ENCODE data around the gene SLC6A18.
"Not testable (repeated sequence)": the region's sequence is repeated elsewhere in the genome, so short reads cannot be mapped to it uniquely, and the experiment has no call there.

Gene SLC6A18

DNA sequence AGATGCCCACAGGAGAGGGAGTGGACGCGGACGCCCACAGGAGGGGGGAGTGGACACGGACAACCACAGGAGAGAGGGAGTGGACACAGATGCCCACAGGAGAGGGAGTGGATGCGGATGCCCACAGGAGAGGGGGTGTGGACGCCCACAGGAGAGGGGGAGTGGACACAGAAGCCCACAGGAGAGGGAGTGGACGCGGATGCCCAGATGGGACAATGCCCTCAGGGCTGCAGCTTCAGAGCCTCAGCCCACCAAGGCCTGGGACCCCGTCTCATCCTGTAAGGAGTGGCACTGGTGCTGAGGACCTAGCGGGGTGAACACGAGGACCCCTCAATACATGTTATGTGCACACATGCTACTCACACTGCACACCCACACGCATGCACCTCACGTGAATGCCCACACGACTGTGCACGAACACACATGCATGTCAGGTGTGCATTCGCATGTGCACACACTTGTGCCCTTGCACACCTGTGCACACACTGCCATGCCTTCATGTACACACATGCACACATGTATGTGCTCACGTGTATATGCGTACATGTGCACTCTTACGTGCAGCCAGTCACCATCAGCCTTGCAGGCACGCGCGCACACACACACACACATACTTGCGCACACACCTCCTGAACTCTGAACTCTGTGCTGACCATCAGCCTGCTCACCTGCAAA, 34.8 kb downstream of the SLC6A18 start:
- DNase-seq: no peak

DNA sequence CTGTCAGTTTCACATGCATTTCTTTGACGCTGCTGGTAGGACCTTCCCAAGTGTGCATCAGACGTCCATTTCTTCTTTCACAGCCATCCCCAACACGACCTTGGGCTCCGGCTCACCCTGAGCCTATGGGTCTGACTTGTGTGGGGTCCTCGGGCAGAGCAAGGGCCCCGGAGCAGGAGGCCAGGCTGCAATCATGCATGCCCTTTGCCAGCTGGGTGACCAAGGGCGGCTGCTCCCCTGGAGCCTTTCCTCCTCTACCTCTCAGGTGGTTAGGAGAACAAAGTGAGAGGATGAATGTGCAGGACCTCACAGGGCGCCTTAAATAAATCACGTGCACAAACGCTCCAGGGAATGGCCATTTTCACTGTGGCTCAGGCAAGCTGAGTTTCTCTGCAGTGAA, 36.5 kb downstream of the SLC6A18 start:
- no peak for DNase-seq

DNA sequence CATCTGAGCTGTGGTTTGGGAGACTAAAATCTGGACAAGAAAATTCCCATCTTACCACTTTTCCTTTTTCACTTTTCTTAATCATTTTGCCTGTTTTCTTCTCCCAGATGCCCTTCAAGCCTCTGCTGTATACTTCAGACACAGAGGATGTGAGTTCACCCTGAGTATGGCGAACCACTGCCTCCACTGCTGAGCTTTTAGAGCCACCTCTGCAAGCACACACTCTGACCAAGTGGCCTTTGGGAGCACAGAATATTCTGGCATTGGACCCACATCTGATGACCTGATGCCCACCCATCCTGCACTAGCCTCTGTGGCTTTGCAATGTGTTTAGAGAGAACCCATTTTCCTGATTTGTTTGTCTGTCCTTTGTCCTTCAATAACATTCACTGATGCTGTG, 37.2 kb downstream of the SLC6A18 start:
- DNase-seq: no peak

DNA sequence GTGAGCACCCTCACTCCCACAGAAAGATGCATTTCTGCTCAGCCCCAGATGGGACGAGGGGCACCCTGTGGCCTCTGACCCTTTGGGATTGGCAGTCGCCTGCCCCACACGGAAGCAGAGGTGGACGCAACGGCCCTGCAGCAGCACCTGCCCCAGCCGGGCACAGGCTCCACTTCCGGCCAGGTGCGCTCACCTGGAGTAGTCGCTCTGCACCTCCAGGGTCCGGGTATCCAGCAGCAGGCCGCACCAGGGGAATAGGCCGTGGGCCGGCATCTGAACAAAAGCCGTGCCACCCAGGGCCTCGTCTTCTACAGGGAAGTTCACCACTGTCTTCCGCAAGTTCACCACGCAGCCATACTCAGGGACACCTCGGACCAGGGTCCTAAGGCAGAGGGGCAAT, 39.0 kb downstream of the SLC6A18 start:
- no peak for DNase-seq

DNA sequence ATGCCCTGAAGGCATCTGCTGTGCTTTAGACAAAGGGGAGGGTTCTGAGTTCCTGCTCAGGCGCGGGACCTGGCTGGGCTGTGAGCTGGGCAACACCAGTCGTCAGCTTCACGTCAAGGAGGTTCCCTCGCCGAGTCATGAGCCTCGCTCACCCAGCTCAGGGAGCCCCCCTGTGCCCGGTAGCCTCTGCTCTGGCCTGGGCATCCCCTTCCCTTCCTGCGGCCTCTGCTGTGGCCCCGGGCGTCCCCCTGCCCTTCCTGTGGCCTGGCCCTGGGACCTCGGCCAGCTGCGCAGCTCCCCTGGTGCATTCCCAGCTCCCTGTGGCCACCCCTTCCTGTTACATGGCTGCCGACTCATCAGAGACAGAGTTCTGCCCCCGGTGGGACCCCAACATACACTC, 39.8 kb downstream of the SLC6A18 start:
- DNase-seq: no peak

DNA sequence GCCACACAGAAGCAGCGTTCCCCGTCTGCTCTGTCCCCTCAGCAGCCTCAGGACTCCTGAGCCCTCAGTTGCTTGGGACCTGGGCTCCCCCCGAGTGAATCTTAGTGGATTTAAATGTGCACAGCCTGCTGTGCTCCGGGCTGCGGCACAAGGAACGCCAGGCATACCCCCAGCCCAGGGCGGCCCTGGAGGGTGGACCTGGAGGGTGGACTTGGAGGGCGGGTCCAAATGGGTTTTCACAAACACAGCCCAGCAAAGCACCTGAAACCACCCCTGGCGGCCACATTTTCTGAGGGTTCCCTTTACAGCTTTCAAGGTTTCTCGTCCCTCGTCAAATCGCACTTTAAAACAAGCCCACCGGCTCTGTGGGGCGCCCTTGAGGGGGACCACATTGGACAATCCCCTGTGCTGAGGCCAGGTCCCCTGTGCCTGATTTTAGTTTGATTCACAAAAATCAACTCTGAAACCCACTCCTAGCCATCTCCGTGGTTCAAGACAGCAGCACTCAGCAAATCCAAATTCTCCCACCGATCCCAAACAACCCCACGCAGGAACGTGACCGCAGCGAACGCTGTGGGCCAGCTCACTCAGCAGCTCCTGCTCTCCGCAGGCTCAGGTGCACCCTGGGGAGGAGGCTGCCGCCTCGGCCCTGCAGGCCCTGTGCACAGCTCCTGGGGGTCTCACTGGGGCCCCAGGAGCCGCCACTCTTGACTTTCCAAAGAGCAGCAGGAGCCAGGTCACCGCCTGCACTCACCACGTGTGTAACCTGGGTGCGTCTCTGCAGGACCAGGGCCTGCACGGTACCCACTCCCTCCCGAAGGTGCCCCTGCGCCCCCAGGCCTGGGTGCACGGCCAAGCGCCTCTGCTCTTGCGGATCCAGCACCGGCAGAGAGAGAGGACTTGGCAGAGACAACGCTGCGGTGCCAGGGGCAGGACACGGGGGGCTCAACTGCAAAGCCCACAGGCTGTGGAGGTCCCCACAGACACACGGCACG, 40.6 kb downstream of the SLC6A18 start:
- no peak for DNase-seq

DNA sequence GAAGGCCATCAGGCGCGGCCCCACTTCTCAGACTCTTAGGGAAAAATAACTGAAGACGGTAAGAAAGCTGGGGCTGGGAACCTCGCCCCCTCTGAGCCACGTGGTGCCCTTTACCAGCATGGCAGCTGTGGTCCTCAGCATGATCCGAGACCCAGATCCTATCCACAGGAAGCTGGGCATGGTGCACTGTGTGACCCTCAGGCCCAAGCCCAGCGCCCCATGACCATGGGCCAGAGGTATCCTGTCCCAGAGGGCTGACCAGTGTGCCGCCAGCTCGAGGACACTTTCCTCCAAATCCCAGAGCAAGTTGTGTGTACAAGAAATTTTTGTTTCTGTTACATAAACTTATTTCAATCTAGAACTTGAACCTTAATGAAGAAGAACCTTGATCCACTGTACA, 41.6 kb downstream of the SLC6A18 start:
- DNase-seq: no peak

DNA sequence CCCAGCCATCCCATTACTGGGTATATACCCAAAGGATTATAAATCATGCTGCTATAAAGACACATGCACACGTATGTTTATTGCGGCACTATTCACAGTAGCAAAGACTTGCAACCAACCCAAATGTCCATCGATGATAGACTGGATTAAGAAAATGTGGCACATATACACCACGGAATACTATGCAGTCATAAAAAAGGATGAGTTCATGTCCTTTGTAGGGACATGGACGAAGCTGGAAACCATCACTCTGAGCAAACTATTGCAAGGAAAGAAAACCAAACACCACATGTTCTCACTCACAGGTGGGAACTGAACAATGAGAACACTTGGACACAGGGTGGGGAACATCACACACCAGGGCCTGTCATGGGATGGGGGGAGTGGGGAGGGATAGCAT, 42.3 kb downstream of the SLC6A18 start:
- DNase-seq: not testable (repeated sequence)

DNA sequence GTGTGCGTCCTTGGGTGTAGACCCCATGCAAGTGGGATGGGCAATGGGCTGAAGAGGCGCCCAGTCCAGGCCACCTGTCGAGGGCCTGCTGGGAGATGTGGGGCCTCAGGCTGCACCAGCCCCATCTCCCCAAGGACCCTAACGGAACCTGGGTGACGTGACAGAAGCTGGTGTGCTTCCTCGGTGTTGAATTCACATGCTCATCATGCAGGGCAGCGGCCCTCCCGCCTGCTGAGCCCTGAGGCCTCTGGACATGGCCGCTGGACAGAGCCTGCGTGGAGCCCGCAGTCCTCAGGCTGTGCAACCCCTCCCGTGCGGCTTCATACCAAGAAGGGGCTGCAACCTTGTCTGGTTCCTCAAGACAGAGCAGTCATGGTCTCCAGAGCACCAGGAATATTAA, 42.9 kb downstream of the SLC6A18 start:
- no peak for DNase-seq

DNA sequence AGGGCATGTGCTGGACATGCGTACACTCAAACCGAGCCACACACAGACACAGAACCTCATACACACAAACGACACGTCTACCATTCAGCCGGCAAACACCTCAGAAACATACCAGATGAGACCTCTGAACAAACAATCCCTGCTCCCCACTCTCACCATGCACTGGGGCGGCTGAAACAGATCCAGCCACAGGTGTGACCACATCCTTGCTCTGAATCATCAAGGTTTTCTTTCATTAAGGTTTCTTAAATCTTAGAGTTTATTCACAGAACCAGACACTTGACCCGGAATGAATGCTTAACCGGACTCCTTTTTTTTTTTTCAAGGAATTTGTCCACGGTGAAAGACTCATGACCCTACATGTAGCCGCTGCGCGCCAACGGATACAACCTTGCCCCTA, 43.5 kb downstream of the SLC6A18 start:
- DNase-seq: no peak

DNA sequence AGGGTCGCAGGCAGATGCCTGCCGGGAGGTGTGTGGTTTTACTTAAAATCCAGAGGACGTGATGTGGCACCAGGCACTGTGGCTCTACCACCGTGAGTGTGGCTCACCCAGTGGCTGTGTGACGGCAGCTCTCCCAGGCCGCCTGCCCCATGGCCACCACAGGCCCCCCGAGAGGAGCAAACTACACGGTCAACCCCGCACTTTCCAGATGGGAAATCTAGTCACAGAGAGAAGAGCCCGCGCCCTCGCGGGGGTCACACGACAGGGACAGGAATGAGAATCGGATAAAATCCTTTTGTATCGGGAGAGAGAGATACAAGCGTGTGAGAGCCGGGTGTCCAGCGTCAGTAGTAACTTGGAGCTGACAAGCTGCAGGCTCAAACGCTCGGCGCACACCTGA, 45.2 kb downstream of the SLC6A18 start:
- DNase-seq: no peak

DNA sequence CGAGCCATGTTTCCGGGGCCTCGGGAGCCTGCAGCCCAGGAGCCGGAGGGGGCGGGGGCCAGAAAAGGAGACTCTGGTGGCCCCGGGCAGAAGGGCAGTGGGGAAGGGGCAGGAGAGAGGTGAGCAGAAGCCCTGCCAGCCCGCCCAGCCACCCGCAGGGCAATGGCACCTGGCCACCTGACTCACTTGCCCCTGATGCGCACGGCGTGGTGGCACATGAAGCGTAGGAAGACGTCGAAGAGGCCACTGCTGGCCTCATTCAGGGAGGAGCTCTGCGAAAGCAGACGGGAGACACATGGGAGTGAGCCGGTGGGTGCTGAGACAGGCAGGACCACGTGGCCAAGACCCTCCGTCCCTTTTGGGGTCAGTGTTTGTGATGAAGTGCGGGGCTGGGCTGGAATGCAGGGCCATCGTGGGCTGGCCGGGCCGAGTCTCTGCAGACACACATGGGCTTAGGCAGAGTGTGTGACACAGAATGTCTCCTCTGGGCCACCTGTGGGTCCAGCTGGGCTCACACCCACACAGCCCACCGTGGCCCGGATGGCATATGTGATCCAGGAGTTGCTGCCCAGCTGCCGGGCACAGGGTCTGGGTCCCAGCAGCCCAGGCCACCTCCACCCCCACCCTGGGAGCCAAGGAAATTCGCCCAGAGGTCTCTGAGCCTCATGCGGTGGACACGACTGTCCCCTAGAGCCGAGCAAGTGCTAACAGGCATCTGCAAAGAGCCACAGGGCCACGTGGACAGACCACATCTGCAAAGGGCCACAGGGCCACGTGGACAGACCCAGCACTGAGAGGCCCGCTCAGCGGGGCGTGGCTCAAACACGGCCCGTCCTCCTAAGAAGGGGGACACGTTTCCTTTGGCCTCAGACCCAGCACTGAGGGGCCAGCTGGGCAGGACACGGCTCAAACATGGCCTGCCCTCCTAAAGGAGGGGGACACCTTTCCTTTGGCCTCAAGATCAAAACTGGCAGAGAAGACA, 46.0 kb downstream of the SLC6A18 start:
- no peak for DNase-seq

DNA sequence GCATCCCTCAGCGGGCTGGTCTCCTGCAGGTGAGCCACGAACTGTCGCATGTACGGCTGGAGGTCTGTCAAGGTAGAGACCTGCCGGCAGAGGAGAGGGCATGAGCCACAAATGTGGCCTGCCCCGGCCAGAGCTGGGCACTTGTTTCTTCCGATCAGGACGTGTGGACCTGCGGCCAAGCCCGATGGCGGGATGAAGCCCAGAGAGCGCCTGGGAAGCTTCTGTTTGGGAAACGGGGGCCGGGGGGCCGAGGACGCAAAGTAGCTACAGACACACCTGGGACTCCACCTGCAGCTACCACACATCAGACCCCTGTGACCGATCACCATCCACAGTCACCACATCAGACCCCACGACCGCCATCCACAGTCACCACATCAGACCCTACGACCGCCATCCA, 47.0 kb downstream of the SLC6A18 start:
- DNase-seq: no peak

DNA sequence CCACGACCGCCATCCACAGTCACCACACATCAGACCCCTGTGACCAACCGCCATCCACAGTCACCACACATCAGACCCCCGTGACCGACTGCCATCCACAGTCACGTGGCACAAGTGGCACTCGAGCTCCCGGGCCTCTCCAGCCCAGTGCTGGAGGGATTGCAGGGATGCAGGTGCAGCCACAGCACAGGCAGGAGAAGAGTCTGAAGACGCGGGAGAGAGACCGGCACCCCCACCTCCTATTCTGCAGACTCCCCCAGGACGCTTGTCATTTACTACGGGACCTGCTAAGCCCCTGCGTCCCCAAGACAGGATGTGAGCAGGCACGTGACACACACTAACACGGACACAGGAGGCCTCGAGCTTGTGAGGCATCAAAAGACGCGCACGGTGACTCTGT, 48.6 kb downstream of the SLC6A18 start:
- DNase-seq: no peak

DNA sequence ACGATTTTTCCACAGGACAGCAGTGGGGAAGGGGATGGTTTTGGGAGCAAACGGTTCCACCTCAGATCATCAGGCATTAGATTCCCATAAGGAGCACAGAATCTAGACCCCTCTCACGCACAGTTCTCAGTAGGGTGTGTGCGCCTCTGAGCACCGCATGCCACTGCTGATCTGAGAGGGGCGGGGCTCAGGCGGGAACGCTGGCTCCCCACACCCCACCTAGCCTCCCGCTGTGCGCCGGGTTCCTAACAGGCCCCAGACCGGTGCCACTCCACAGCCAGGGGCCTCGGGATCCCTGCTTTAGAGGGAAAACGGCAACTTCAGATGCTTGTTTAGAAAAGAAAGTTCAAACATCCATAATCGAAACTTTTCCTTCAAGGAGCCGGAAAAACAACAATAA, 49.3 kb downstream of the SLC6A18 start:
- DNase-seq: no peak

DNA sequence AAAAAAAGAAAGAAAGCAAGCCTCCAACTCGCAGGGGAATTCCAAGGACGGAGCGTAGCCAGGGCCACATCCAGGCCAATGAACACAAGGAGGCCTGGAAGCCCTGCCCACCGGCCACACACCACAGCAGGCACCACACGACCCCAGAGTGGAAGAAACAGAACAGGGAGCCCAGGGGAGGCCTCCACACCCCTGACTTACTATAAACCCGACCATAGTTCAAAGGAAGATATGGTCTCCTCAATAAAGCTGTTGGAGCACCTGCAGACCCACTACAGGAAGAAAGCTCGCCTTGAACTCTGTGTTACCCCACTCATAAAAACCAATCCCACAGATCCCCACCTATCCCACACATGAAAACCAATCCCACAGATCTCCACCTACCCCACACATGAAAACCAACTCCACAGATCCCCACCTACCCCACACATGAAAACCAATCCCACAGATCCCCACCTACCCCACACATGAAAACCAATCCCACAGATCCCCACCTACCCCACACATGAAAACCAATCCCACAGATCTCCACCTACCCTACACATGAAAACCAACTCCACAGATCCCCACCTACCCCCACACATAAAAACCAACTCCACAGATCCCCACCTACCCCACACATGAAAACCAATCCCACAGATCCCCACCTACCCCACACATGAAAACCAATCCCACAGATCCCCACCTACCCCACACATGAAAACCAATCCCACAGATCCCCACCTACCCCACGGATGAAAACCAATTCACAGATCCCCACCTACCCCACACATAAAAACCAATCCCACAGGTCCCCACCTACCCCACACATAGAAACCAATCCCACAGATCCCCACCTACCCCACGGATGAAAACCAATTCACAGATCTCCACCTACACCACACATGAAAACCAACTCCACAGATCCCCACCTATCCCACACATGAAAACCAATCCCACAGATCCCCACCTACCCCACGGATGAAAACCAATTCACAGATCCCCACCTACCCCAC, 50.5 kb downstream of the SLC6A18 start:
- not testable (repeated sequence) for DNase-seq

DNA sequence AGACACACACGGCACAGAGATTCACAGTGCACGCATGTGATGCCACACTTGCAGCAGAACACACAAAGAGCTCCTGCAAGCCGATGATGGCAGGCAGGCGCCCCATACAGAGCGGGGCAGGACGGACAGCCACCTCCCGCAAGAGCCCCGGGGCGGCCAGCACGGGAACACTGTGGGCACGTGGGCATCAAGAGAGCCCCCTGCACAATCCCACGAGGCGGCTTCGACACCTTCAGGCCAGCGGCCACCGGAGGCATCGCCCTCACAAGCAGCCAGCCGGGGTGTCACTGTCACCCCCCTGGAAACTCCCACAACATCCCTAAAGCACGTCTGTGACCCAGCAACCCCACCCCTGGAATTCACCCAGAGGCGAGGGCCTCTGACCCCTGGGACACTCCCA, 51.7 kb downstream of the SLC6A18 start:
- DNase-seq: no peak

DNA sequence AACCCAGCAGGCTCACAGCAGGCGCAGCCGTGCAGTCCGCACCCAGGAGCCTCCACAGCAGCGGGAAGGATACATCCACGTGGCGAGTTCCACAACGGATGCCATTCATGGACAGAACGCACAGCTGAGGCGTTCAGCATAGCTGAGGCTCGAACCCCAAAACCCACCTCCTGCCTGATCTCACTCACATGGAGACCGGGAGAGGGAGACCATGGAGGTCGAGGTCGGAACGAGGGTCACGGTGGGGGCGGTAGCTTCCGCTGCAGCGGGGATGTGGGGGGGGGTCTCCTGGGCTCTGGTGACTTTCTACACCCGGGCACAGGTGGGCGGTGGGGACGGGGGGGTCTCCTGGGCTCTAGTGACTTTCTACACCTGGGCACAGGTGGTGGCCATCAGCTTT, 52.1 kb downstream of the SLC6A18 start:
- no peak for DNase-seq

DNA sequence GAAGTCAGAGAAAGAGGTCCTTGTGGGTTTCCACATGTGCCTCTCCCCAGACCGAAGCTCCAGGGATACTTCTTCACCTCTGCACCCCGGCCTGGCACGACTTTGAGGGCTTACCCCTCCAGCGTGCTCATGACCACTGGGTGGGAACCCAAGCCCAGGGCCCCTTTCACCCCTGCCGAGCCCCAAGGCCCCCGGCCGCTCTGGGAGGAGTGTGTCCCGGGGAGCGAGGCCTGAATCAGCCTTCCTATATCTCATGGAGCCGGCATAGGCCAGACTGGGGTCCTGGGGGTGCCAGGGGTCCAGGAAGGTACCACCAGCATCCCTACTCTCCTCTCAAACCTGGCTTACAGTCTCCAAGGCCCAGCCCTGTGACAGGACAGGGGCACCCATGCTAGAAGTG, 52.6 kb downstream of the SLC6A18 start:
- no peak for DNase-seq

DNA sequence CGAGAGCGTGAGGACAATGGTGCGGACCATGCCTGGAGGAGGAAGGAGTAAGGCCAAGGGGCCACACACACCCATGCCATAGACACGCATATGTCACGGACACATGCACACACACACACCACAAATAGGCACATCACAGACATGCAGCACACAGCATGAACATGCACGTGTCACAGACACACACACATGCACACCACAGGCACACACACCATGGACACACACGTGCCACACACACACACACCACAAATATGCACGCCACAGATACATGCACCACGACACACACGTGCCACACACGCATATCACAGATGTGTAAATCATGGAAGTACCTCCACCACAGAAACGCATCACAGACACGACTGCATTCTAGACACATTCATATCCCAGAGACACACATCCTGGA, 53.0 kb downstream of the SLC6A18 start:
- DNase-seq: no peak

DNA sequence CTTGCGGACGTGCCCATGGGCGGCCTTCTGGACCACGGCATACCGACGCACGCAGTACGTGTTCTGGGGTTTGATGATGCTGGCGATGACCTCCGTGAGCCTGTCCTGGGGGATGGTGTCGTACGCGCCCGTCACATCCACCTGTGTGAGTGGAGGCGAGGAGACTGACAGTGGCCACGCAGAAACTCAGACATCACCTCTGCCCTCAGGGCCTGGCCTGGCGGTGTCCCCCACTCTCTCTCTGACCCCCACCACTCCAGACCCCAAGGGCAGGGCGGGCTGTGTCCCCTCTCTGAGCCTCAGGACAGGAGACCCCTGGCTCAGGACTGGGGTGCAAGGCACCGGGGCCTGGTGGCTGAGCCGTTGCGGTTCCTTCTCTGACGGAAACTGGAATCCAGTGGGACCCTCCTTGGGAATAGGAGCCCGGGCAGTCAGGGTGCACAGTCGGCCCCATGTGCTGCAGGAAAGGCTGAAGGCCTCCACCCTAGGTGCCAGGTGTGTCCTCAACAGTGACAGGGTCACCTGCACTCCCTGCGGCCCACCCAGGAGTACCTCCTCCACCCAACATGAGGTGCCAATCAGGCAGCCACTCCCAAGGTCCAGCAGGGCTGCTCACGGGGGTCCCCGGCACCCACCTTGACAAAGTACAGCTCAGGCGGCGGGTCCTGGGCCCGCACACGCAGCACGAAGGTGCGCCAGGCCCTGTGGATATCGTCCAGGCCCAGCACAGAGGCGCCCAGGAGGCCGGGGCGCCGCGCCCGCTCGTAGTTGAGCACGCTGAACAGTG, 53.7 kb downstream of the SLC6A18 start:
- no peak for DNase-seq

Data from DMS79 (cell line).